Measurements from ENCODE around the gene TTC36. TPM values are rescaled to one million over a fixed set of nuclear protein-coding genes. Genes with fewer than 3 reads are reported as not detected.
A peak's percentile ranks its signal among the peaks of the same experiment; 100 is the strongest.
"Not testable (repeated sequence)": the region's sequence is repeated elsewhere in the genome, so short reads cannot be mapped to it uniquely, and the experiment has no call there.

The TTC36 gene
- total RNA-seq, 1 donor, result 1.1 TPM

DNA sequence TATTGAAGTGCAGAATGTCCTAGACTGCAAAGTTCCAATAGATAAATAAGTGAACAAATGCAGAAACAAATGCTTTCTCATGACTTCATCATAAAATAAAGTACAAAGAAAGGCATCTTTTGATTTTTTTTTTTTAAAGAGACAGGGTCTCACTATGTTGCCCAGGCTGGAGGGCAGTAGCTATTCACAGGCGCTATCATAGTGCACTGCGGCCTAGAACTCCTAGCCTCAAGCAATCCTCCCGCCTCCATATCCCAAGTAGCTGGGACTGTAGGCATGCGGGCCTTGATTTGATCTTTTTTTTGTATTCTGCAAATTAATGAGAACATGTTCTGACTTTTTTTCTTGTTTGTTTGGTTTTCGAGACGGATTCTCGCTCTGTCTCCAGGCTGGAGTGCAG lies 47.4 kb downstream of the TTC36 start:
- peak overlapping the region; percentile 98 for H3K4me2 ChIP-seq (ENCODE audit: insufficient read depth, low read length)
- H3K79me2 ChIP-seq (ENCODE audit: insufficient read depth, low read length), result peaks cover 82% of the 10 kb centered on the region
- no peak for DNase-seq (ENCODE audit: insufficient read length, low spot score, missing footprints)
- no peaks in the 10 kb centered on the region for H3K27me3 ChIP-seq (ENCODE audit: insufficient read depth, low read length)
- TF ChIP-seq, protein P1, sequence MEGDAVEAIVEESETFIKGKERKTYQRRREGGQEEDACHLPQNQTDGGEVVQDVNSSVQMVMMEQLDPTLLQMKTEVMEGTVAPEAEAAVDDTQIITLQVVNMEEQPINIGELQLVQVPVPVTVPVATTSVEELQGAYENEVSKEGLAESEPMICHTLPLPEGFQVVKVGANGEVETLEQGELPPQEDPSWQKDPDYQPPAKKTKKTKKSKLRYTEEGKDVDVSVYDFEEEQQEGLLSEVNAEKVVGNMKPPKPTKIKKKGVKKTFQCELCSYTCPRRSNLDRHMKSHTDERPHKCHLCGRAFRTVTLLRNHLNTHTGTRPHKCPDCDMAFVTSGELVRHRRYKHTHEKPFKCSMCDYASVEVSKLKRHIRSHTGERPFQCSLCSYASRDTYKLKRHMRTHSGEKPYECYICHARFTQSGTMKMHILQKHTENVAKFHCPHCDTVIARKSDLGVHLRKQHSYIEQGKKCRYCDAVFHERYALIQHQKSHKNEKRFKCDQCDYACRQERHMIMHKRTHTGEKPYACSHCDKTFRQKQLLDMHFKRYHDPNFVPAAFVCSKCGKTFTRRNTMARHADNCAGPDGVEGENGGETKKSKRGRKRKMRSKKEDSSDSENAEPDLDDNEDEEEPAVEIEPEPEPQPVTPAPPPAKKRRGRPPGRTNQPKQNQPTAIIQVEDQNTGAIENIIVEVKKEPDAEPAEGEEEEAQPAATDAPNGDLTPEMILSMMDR (IDR thresholded peaks at IDR 0.05; ENCODE audit: extremely low read depth, low read depth, low read length), result no peak
- peak overlapping the region; percentile 93 for H3K4me3 ChIP-seq (ENCODE audit: insufficient read depth, low read length)
- peaks cover 37% of the 10 kb centered on the region for H3K4me1 ChIP-seq (ENCODE audit: insufficient read depth, low read length)
- no peaks in the 10 kb centered on the region for H3K9me3 ChIP-seq (ENCODE audit: low read depth, low read length)
- H4K20me1 ChIP-seq (ENCODE audit: insufficient read depth, low read length), result peaks cover 61% of the 10 kb centered on the region
- peaks cover 6% of the 10 kb centered on the region for H3K36me3 ChIP-seq (ENCODE audit: insufficient read depth, low read length)
- peak overlapping the region; percentile 98 for H3K27ac ChIP-seq (ENCODE audit: low read depth, low read length)
- H2AFZ ChIP-seq (ENCODE audit: low read length), result no peak overlapping the region

DNA sequence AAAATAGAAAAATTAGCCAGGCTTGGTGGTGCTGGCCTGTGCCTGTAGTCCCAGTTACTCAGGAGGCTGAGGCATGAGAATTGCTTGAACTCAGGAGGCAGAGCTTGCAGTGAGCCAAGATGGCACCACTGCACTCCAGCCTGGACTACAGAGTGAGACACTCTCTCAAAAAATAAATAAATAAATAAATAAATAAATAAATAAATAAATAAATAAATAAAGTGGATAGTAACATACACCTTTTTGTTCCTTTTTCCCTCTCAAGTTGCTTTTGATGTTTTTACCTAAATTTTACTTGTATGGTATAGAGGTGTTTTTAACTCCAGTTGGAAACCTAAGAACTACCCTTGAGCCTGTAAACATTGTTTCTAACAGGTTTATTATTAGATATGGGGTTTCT lies 50.7 kb downstream of the TTC36 start:
- not testable (repeated sequence) for H3K27ac ChIP-seq (ENCODE audit: low read depth, low read length)

More for the DNA sequence above, 50.7 kb downstream of the TTC36 start:
- not testable (repeated sequence) for H3K4me2 ChIP-seq (ENCODE audit: insufficient read depth, low read length); H3K9me3 ChIP-seq (ENCODE audit: low read depth, low read length); H3K27me3 ChIP-seq (ENCODE audit: insufficient read depth, low read length); H2AFZ ChIP-seq (ENCODE audit: low read length); H3K4me3 ChIP-seq (ENCODE audit: insufficient read depth, low read length); DNase-seq (ENCODE audit: insufficient read length, low spot score, missing footprints)
- Histone ChIP-seq H3K4me1 (ENCODE audit: insufficient read depth, low read length) (peaks cover 37% of the 10 kb centered on the region), H3K36me3 (ENCODE audit: insufficient read depth, low read length) (peaks cover 30% of the 10 kb centered on the region), H4K20me1 (ENCODE audit: insufficient read depth, low read length) (peaks cover 91% of the 10 kb centered on the region), H3K79me2 (ENCODE audit: insufficient read depth, low read length) (peaks cover 97% of the 10 kb centered on the region)

Other genes with a start within 250 kb of the TTC36 start
- gene CD3E, start 222.7 kb upstream of the TTC36 start, total RNA-seq, result not detected in 2 replicates
- not detected in 2 replicates for gene CD3D, start 184.8 kb upstream of the TTC36 start, total RNA-seq
- gene CD3G, start 183.1 kb upstream of the TTC36 start, total RNA-seq, result not detected in 2 replicates
- 63.0 and 63.4 TPM in 2 replicates for gene UBE4A, start 167.9 kb upstream of the TTC36 start, total RNA-seq
- 25.3 and 31.1 TPM in 2 replicates for gene ATP5MG, start 125.9 kb upstream of the TTC36 start, total RNA-seq
- 38.4 and 49.5 TPM in 2 replicates for gene KMT2A, start 91.0 kb upstream of the TTC36 start, total RNA-seq
- gene TMEM25, start 3.7 kb downstream of the TTC36 start, total RNA-seq, result 10.1 and 11.2 TPM in 2 replicates
- gene IFT46, start 38.5 kb downstream of the TTC36 start, total RNA-seq, result 31.8 and 37.7 TPM in 2 replicates
- gene ARCN1, start 44.9 kb downstream of the TTC36 start, total RNA-seq, result 162 and 172 TPM in 2 replicates
- 86.9 and 96.3 TPM in 2 replicates for gene PHLDB1, start 80.1 kb downstream of the TTC36 start, total RNA-seq
- gene TREH, start 152.2 kb downstream of the TTC36 start, total RNA-seq, result not detected in 2 replicates

Measured in osteoblast (primary cell).